H1 (cell line): Measurements from ENCODE around the gene UBN2. TPM values are rescaled to one million over a fixed set of nuclear protein-coding genes. Genes with fewer than 3 reads are reported as not detected.

Source experiments
- CBX8 ChIP-seq: fragments of 300-800, 300-1000 bp; sonication (generic); IDR thresholded peaks from 2 replicates; pipeline ENCODE4 v1.7.1; 2016; ENCODE audit warnings: low read depth, low read length, borderline replicate concordance
- FOSL1 ChIP-seq: IDR thresholded peaks from 2 replicates; pipeline ENCODE4 v1.6.1; 2011; ENCODE audit warnings: mild to moderate bottlenecking, low read depth, low read length, moderate library complexity; ENCODE audit not compliant: insufficient read depth
- GTF2F1 ChIP-seq: IDR thresholded peaks from 2 replicates; pipeline ENCODE4 v1.6.1; 2012; ENCODE audit warnings: low read depth, low read length, improper control_type of control experiment, borderline replicate concordance
- KDM1A ChIP-seq: fragments of 200-600, 300-600 bp; sonication (generic); IDR thresholded peaks from 2 replicates; pipeline ENCODE4 v1.7.1; 2016; ENCODE audit warnings: mild to moderate bottlenecking, low read length, borderline replicate concordance
- KDM4A ChIP-seq: IDR thresholded peaks from one replicate; pipeline ENCODE4 v1.7.1; 2012; ENCODE audit warnings: low read depth, mild to moderate bottlenecking, moderate library complexity, low read length, inconsistent platforms; ENCODE audit not compliant: severe bottlenecking
- RFX5 ChIP-seq: IDR thresholded peaks from 2 replicates; pipeline ENCODE4 v1.6.1; 2011; ENCODE audit warnings: low read depth, low read length, improper control_type of control experiment, borderline replicate concordance
- RXRA ChIP-seq: IDR thresholded peaks from 2 replicates; pipeline ENCODE4 v1.6.1; 2011; ENCODE audit warnings: low read depth, mild to moderate bottlenecking, low read length, moderate library complexity; ENCODE audit not compliant: insufficient read depth
- polyA plus RNA-seq, 7 experiments: library from polyadenylated mRNA; depleted of rRNA in 3 of 7; stranded (reverse) in 5 of 7; unstranded in 2 of 7; fragments of >200 nt in 5 of 7; fragments of 200-250 nt in 2 of 7; gene quantifications; 1 replicate in 5 of 7; 2 replicates in 1 of 7; 4 replicates in 1 of 7; pipeline versions ENCODE4 v1.2.1 to v1.2.3, GENCODE V29; 2011 to 2013; ENCODE audit warnings: missing spikeins in 2 of 7, mixed read lengths in 2 of 7
- total RNA-seq: library from RNA; stranded (reverse); fragmentation: NEBNext Ultra II Directional; extraction: Animal tissue kit (Norgen Biotek cat#: 25700); gene quantifications from 2 replicates; pipeline ENCODE4 v1.2.1, GENCODE V29; 2021
- TF ChIP-seq, protein P1 (sequence below): IDR thresholded peaks from 2 replicates; pipeline ENCODE4 v1.6.1; 2012; ENCODE audit warnings: inconsistent platforms
- TF ChIP-seq, protein P2 (sequence below), 3 experiments: IDR thresholded peaks; 1 replicate in 2 of 3; 2 replicates in 1 of 3; pipeline versions ENCODE4 v1.5.1 to v1.6.1; 2011; ENCODE audit warnings: low read length in 3 of 3, mild to moderate bottlenecking in 3 of 3, inconsistent platforms in 2 of 3, low read depth in 1 of 3, moderate library complexity in 1 of 3; ENCODE audit not compliant: insufficient read depth in 1 of 3; ENCODE audit errors: control extremely low read depth in 1 of 3

Gene UBN2
- total and polyA plus RNA-seq, 2 of the 8 experiments (the other 6 are each of a cell fraction or from before 2014, with no cell fraction given) = 4.1 to 39.6 TPM

DNA sequence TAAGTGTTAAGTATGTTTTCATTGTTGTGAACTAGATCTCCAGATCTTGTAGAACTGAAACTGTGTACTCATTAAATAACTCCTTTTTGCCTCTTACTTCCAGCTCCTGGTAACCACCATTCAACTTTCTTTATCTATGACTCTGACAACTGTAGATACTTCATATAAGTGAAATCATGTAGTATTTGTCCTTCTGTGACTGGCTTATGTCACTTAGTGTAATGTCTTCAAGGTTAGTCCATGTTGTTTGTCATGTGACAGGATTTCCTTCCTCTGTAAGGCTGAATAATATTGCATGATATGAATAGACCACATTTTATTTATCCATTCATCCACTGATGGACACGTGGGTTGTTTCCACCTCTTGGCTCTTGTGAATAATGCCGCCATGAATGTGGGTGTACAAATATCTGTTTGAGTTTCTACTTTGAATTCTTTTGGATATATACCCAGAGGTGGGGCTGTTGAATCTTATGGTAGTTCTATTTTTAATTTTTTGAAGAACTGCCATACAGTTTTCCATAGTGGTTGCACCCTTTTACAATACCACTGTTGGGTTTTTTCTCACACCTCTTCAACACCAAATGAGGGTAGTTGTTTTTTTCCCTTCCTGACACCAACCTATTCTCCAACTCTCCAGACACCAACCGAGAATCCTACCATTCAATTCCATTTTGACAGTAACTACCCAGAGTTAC, 99.4 kb downstream of the UBN2 start (continued):
- TF ChIP-seq, protein P1, sequence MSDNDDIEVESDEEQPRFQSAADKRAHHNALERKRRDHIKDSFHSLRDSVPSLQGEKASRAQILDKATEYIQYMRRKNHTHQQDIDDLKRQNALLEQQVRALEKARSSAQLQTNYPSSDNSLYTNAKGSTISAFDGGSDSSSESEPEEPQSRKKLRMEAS = no peak
- no peak for TF ChIP-seq GTF2F1
- no peak for TF ChIP-seq FOSL1
- TF ChIP-seq KDM1A = no peak
- TF ChIP-seq, protein P2, sequence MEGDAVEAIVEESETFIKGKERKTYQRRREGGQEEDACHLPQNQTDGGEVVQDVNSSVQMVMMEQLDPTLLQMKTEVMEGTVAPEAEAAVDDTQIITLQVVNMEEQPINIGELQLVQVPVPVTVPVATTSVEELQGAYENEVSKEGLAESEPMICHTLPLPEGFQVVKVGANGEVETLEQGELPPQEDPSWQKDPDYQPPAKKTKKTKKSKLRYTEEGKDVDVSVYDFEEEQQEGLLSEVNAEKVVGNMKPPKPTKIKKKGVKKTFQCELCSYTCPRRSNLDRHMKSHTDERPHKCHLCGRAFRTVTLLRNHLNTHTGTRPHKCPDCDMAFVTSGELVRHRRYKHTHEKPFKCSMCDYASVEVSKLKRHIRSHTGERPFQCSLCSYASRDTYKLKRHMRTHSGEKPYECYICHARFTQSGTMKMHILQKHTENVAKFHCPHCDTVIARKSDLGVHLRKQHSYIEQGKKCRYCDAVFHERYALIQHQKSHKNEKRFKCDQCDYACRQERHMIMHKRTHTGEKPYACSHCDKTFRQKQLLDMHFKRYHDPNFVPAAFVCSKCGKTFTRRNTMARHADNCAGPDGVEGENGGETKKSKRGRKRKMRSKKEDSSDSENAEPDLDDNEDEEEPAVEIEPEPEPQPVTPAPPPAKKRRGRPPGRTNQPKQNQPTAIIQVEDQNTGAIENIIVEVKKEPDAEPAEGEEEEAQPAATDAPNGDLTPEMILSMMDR (IDR thresholded peaks at IDR 0.05; ENCODE audit: control extremely low read depth in 1 of 3, insufficient read depth in 1 of 3, low read depth in 1 of 3, low read length in 3 of 3) = no peak
- TF ChIP-seq RFX5 = no peak
- no peak for TF ChIP-seq CBX8
- no peak for TF ChIP-seq KDM4A
- no peak for TF ChIP-seq RXRA
- TF ChIP-seq, all 59 proteins: peak for 0
